Neural cell (in vitro differentiated cells): ENCODE results near the gene LRRC8C. TPM values are rescaled to one million over a fixed set of nuclear protein-coding genes. Genes with fewer than 3 reads are reported as not detected.

ENCODE experiments used
- H2AFZ ChIP-seq: fragments of 200-600, 300-800 bp; sonication (generic), shearing (Covaris generic); 2 replicates; pipeline ENCODE4 v1.6.0; 2014; ENCODE audit warnings: low read depth, mild to moderate bottlenecking, antibody characterized with exemption, low read length, moderate library complexity
- H3F3A ChIP-seq: fragments of 200-600 bp; shearing (Covaris generic); 2 replicates; pipeline ENCODE4 v1.6.1; 2016; ENCODE audit warnings: mild to moderate bottlenecking, moderate library complexity, mixed read lengths, antibody characterized with exemption, low read length; ENCODE audit not compliant: insufficient read depth, poor library complexity, severe bottlenecking
- H3K27ac ChIP-seq: fragments of 200-600, 300-800 bp; sonication (generic), shearing (Covaris generic); 2 replicates; pipeline ENCODE4 v1.5.1; 2014; ENCODE audit warnings: mild to moderate bottlenecking, low read length, moderate library complexity
- H3K27me3 ChIP-seq: fragments of 300-800, 200-600 bp; sonication (generic), shearing (Covaris generic); 2 replicates; pipeline ENCODE4 v1.6.0; 2014; ENCODE audit warnings: mild to moderate bottlenecking, low read depth, low read length, moderate library complexity; ENCODE audit not compliant: insufficient read depth
- H3K36me3 ChIP-seq: fragments of 300-800, 200-600 bp; sonication (generic), shearing (Covaris generic); 2 replicates; pipeline ENCODE4 v1.5.1; 2014; ENCODE audit warnings: mild to moderate bottlenecking, antibody characterized with exemption, low read length, moderate library complexity; ENCODE audit not compliant: insufficient read depth
- H3K4me2 ChIP-seq: fragments of 300-800, 200-600 bp; sonication (generic), shearing (Covaris generic); 2 replicates; pipeline ENCODE4 v1.6.0; 2014; ENCODE audit warnings: mild to moderate bottlenecking, low read length
- H3K4me3 ChIP-seq: fragments of 300-800, 200-600 bp; sonication (generic), shearing (Covaris generic); 2 replicates; pipeline ENCODE4 v1.5.1; 2014; ENCODE audit warnings: mild to moderate bottlenecking, low read length, moderate library complexity
- H3K79me2 ChIP-seq: fragments of 200-600 bp; shearing (Covaris generic); replicated peaks from 2 replicates; pipeline ENCODE4 v1.6.0; 2014; ENCODE audit warnings: mild to moderate bottlenecking, low read length, moderate library complexity; ENCODE audit not compliant: insufficient read depth
- H3K9ac ChIP-seq: fragments of 300-800, 200-600 bp; sonication (generic), shearing (Covaris generic); 2 replicates; pipeline ENCODE4 v1.6.1; 2016; ENCODE audit warnings: mild to moderate bottlenecking, low read length, mixed read lengths
- H3K9me2 ChIP-seq: fragments of 200-600 bp; shearing (Covaris generic); 2 replicates; pipeline ENCODE4 v1.6.1; 2016; ENCODE audit warnings: mild to moderate bottlenecking, low read length, mixed read lengths; ENCODE audit not compliant: insufficient read depth
- H3K9me3 ChIP-seq: fragments of 200-600, 300-800 bp; sonication (generic), shearing (Covaris generic); 2 replicates; pipeline ENCODE4 v1.6.1; 2016; ENCODE audit warnings: mild to moderate bottlenecking, mixed run types, low read length, moderate library complexity, mixed read lengths
- H4K20me1 ChIP-seq: fragments of 200-600 bp; shearing (Covaris generic); 2 replicates; pipeline ENCODE4 v1.6.1; 2016; ENCODE audit warnings: mild to moderate bottlenecking, mixed run types; ENCODE audit not compliant: insufficient read depth
- CTCF ChIP-seq: fragments of 450-650 bp; IDR thresholded peaks from 2 replicates; pipeline ENCODE4 v1.5.1; 2014; ENCODE audit warnings: antibody characterized with exemption, mild to moderate bottlenecking, moderate library complexity; ENCODE audit not compliant: poor library complexity, severe bottlenecking
- EP300 ChIP-seq: fragments of 450-650 bp; conservative IDR thresholded peaks from 2 replicates; pipeline ENCODE4 v1.6.1; 2014; ENCODE audit warnings: antibody characterized with exemption, mild to moderate bottlenecking, moderate library complexity; ENCODE audit not compliant: poor library complexity, severe bottlenecking
- EZH2 ChIP-seq: fragments of 200-600, 300-800 bp; shearing (Covaris generic), sonication (generic); IDR thresholded peaks from 2 replicates; pipeline ENCODE4 v1.6.1; 2014; ENCODE audit warnings: antibody characterized with exemption, low read length, borderline replicate concordance, mild to moderate bottlenecking; ENCODE audit not compliant: insufficient read depth, poor library complexity, severe bottlenecking
- MXI1 ChIP-seq: fragments of 450-650 bp; conservative IDR thresholded peaks from 2 replicates; pipeline ENCODE4 v1.6.1; 2014; ENCODE audit warnings: antibody characterized with exemption, mild to moderate bottlenecking; ENCODE audit not compliant: poor library complexity, severe bottlenecking
- POLR2AphosphoS5 ChIP-seq: IDR thresholded peaks from 2 replicates; pipeline ENCODE4 v1.6.1; 2012
- RAD21 ChIP-seq: fragments of 450-650 bp; conservative IDR thresholded peaks from 2 replicates; pipeline ENCODE4 v1.6.1; 2014; ENCODE audit warnings: antibody characterized with exemption, mild to moderate bottlenecking, moderate library complexity
- REST ChIP-seq: IDR thresholded peaks from 2 replicates; pipeline ENCODE4 v1.6.1; 2012; ENCODE audit warnings: borderline replicate concordance
- SMC3 ChIP-seq: fragments of 450-650 bp; conservative IDR thresholded peaks from 2 replicates; pipeline ENCODE4 v1.6.1; 2014; ENCODE audit warnings: antibody characterized with exemption, mild to moderate bottlenecking, moderate library complexity; ENCODE audit not compliant: poor library complexity
- TAF1 ChIP-seq: IDR thresholded peaks from 2 replicates; pipeline ENCODE4 v1.6.1; 2012; ENCODE audit warnings: low read depth
- polyA plus RNA-seq: library from polyadenylated mRNA; depleted of rRNA; stranded (reverse); fragments of >200 nt; gene quantifications from 2 replicates; pipeline ENCODE4 v1.2.3, GENCODE V29; 2014

LRRC8C gene
- polyA plus RNA-seq, 1 donor from 2014 or later: 0.78 TPM

- no peaks in the 10 kb centered on the region for H3K9me2 ChIP-seq
- H3F3A ChIP-seq: no peaks in the 10 kb centered on the region
- H3K27me3 ChIP-seq: no peaks in the 10 kb centered on the region
- no peaks in the 10 kb centered on the region for H3K79me2 ChIP-seq
- no peak overlapping the region for H3K4me2 ChIP-seq
- H3K4me3 ChIP-seq: no peak overlapping the region
- H3K9ac ChIP-seq: no peak overlapping the region
- H3K9me3 ChIP-seq: no peaks in the 10 kb centered on the region
- H3K36me3 ChIP-seq: no peaks in the 10 kb centered on the region
- TF ChIP-seq POLR2AphosphoS5 (no peak), TAF1 (no peak), SMC3 (no peak), RAD21 (no peak), MXI1 (no peak), EP300 (no peak), CTCF (no peak), REST (no peak), EZH2 (no peak)
- no peak overlapping the region for H3K27ac ChIP-seq
- H2AFZ ChIP-seq: no peak overlapping the region
- no peaks in the 10 kb centered on the region for H4K20me1 ChIP-seq
Measured at GRCh38 chr1:89641781-89642180, 8.9 kb downstream of the LRRC8C start.

GRCh38 chr1:89643577-89643976 is 10.7 kb downstream of the LRRC8C start:
- Histone ChIP-seq H3K4me3 (no peak overlapping the region), H3K36me3 (no peaks in the 10 kb centered on the region), H3K79me2 (no peaks in the 10 kb centered on the region), H2AFZ (no peak overlapping the region), H3K9me2 (no peaks in the 10 kb centered on the region), H3K4me2 (no peak overlapping the region), H3K9ac (no peak overlapping the region), H4K20me1 (no peaks in the 10 kb centered on the region), H3K27ac (no peak overlapping the region), H3F3A (no peaks in the 10 kb centered on the region), H3K9me3 (no peaks in the 10 kb centered on the region), H3K27me3 (no peaks in the 10 kb centered on the region)
- TF ChIP-seq CTCF (no peak), SMC3 (no peak), EP300 (no peak), REST (no peak), POLR2AphosphoS5 (no peak), EZH2 (no peak), TAF1 (no peak), RAD21 (no peak), MXI1 (no peak)
